NCI-H2196 (cell line): Measurements from ENCODE around the gene SEC14L1.

Experiments
- DNase-seq: peaks from one replicate; lab custom pipeline; 2025; ENCODE audit not compliant: unreplicated experiment; lab: John Stamatoyannopoulos, UW

SEC14L1 gene

DNA sequence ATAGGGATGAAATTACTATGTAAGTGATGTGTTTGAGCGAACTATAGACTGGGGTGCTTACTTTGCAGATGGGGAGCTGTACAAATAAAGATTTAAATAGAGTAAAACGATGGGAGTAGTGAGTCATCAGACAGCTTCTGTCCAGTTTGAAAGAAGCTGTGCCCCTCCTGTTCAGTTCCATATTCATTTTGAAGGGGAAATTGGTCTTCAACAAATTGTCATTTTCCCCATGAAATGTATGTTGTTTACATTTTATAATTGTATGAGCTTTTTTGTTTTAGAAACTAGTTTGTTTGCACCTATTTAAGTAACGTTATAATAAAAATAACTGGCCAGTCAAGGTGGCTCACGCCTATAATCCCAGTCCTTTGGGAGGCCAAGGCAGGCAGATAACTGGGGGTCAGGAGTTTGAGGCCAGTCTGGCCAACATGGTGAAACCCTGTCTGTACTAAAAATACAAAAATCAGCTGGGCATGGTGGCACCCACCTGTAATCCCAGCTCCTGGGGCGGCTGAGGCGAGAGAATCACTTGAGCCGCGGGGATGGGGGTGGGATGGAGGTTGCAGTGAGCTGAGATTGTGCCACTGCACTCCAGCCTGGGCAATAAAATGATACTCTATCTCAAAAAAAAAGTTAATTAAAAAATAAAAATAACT lies 20.2 kb downstream of the SEC14L1 start:
- DNase-seq, result no peak

DNA sequence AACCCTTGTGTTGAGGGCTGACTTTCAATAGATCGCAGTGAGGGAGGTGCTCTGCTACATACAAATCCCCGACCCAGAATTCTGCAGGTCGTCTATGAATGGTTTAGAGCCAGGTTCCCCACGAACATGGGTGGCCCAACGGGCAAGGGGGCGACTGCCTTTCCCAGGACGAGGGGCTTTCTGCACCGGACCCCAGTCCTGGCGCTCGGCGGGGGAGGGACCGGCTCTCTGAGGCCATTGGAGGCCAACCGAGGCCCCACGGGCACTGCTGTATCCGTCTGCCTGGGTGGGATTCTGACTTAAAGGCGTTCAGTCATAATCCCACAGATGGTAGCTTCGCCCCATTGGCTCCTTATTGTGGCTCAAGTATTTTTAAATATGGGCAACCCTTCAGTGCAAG lies 21.2 kb downstream of the SEC14L1 start:
- no peak for DNase-seq

DNA sequence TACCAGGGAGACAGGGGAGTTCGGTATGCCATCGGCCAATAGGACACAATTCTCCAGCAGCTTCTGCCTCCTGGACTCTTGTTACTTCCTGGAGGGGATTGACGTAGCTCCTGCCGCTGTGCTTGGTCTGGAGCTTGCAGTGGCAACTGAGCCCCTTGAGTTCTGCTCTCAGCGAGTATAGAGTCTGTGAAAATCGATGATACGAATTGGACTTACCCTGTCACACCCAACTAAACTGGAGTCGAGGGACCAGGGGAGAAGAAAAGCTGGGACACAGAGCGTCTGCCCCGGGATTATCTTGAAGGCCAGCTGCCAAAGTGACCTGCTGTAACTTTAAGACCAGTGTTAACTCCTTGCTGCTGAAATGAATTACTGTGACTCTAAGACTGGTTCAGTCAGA lies 22.2 kb downstream of the SEC14L1 start:
- no peak for DNase-seq

DNA sequence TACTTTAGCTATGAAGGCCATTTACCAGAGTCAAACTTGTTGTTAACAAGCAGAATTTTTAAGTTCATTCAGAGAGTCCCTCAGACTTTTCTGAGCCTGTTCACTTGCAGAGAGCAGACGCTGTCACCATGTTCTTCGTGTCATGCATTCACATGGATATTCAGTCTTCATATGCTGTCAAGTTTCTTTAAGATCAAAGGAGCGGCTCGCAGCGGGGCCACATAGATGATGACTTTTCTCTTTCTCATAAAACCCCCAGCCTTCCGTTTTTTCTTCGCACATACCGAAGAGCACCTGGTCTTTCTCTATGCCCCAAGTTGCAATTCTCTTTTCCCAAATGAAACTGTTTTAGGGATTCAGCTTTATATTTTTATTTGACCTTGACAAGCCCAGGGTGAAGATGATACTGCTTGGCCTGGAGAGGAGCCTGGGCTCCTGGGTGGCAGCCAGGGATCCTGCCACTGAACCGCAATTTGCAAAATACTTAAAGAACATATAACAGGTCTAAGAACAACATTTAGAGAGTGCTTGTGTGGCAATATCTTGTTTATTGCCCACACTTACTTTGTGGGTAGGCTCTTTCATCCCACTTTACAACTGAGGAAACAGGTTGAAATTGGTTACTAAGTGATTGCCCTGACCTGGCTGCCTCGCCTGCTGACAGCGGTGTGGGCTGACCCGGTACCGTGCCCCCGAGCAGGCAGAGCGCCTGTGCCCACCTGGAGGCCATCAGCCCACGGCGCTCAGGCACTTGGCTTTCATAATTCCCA lies 22.9 kb downstream of the SEC14L1 start:
- no peak for DNase-seq

DNA sequence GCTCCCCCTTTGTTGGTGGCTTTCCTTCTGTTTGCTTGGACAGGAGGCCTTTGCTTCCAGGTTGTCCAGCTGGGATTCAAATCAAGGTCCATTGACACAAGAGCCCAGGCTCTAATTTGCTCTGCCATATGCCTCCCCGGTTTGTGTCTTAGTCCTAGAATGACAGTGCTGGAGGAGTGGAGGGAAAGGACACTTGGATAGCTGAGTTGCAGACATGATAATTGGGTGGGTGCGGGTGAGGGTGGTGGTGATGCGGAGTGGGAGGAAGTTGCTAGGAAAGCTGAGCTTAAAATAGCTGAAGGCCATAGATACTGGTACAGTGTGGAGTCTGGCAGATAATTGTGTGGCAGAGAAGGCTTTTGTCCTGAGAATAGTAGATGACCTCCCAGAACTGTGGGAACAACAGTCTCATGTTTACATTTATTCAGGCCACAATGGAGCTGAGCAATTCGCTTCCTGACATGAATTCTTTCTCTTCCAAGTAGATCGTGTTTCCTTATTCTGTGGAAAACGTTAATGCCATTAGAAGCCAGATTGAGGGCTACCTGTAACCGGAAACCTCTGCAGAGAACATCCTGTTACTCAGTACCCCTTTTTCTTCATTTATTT lies 23.8 kb downstream of the SEC14L1 start:
- DNase-seq, result peak; percentile 45

DNA sequence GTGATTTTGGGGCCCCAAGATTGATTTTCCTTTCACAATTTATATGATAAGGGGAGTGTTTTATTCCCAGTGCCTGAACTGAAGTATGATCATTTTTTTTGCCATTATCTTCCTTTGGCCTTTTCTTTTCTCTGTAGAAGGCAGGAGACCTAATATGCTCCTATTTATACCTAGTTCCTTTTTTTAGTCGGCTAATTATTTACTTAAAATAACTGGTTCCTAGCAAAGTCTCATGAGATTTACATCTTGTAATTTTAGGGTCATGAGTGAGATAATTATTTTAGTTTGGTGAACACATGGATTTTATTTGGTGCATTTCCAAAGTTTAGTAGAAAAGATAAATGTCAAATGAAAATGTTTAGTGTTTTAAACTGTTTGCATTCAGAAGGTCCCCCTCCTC lies 24.8 kb downstream of the SEC14L1 start:
- DNase-seq, result no peak

DNA sequence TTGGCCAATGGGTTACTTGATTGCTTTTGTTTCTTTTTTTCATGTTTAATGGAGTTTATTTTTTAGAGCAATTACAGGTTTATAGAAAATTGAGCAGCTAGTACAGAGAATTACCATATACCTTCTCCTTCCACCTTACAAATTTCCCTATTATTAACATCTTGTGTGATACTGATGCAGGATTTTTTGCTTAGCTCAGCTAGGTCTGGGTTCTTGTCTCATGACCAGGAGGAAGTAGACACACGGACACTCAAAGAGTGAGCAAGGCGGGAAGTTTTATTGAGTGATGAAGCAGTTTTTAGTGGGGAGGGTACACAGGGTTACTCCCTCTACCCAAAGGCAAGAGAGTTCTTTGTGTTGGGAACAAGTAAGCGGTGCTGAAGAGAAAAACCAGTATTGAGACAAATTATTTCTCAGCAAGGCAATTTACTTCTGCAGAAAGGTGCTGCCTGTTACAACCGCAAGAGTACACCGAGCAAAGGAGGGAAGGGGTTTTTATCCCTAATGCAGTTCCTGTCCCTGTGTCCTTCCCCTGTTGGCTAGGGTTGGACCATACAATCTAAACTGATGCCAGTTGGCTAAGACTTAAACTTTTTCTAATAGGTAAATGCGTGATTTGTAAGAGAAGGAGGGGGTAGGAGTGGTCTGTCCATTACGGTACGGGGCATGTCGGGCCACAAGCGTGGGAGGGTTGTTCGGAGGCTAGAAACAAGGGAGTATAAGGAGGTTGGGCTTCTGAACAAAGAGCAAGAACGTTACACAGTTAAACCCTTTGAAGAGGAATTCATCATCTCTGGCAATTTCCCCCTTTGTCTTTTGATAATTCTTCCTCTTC lies 26.9 kb downstream of the SEC14L1 start:
- no peak for DNase-seq

DNA sequence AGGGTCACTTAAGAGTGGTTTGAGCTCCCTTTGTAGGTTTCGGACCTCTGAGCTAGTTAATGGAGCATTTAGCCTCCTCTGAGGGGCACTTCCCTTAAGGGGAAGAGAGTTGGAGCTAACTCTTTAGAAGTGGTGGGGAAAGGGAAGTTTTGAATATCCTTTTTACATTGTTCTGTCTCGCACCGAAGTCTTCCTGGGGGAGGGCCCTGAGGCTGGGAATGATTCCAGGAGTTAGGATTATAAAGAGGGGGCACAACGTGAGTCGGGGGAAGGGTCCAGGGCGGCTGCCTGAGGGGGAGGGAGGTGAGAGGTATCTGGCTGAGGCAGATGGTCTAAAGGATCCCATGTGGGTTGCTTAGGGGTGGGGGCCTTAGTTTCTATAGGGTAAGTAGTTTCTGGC lies 32.3 kb downstream of the SEC14L1 start:
- DNase-seq, result no peak

DNA sequence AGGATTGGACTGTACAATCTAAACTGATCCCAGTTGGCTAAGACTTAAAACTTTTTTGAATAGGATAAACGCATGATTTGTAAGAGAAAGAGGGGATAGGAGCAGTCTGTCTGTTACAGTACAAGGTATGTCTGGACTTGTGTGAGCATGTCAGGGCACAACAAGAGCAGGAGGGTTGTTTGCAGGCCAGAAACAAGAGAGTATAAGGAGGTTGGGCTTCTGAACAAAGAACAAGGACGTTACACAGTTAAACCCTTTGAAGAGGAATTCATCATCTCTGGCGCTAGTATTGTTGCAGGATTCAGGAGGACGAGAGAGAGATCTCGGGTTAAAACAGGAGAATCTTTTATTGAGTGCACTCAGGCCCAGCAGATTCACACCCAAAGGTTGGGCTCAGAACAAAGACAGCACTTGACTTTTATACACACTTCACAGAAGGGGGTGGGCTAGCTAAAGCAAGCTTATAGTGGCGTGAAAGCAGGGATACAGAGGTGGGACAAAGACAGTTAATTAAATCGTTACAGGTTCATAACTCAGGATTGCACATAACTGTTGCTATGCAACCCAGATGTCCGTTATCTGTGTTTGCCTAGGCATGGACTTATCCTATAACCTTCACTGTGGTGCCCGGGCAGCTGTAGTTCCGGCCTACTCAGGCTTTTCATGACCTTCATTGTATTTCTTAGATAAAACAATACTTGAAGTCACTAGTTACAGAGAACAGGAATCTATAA lies 34.3 kb downstream of the SEC14L1 start:
- no peak for DNase-seq

DNA sequence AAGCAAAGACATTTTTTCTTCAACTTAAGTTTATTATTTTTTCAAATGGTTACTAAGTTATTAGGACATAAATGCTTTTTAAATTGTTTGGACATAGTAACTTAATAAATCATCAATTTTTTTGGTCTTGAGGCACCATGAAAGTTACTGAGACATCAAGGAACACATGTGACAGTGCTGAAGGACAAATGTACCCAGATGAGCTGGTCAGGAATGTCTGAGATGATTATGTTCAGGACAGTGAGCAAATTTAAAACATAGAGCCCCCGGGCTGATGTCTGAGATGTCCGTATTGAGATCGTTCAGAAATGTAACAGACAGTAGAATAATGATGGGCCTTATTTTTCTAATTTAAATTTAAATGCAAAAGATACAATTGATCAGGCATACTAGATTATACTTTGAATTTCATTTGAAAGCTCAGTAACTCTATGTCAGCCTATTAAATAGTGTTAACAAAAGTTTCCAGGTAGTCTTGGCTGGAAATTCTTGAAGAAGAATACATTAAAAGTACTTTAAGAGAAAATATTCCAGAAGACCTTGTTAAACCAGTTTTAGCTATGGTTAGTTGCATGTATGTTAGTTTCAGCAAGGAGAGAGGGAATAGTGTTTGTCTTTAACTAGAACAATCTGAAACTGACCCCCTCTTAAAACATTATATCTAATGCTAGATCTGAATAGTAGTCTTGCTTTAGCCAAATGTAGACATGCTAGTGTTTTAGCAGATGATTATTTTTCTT lies 36.4 kb downstream of the SEC14L1 start:
- DNase-seq, result no peak

DNA sequence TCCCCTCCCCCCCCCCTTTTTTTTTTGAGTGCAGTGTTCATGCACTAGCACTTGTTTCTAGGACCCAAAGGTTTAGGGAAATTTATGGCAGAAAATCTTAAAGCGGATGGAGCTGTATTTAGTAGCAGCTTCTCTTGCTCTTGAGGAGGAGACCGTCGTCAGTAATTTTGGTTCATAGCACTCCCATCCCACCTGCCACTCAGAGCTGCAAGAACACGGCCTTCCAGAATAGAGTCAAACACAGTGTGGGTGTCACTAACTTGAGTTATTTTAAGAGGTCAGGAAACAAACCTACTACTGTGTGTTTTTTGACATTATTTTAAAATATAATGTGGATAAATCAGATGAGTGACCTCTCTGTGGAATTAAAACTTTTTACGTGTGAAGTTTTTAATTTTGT lies 37.3 kb downstream of the SEC14L1 start:
- DNase-seq, result no peak

DNA sequence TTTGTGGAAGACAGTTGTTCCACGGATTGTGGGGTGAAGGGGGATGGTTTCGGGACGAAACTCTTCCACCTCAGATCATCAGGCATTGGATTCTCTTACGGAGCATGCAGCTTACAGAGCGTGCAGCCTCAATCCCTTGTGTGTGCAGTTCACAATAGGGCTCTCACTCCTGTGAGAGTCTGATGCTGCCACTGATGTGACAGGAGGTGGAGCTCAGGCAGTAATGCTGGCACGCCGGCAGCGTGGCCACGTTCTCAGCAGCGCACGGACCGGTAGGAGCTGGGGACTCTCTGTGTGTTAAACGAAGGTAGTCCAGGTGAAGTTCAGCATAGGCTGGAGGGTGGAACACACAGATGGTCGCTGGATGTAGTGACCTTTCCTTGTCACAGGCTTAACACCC lies 37.8 kb downstream of the SEC14L1 start:
- DNase-seq, result no peak

DNA sequence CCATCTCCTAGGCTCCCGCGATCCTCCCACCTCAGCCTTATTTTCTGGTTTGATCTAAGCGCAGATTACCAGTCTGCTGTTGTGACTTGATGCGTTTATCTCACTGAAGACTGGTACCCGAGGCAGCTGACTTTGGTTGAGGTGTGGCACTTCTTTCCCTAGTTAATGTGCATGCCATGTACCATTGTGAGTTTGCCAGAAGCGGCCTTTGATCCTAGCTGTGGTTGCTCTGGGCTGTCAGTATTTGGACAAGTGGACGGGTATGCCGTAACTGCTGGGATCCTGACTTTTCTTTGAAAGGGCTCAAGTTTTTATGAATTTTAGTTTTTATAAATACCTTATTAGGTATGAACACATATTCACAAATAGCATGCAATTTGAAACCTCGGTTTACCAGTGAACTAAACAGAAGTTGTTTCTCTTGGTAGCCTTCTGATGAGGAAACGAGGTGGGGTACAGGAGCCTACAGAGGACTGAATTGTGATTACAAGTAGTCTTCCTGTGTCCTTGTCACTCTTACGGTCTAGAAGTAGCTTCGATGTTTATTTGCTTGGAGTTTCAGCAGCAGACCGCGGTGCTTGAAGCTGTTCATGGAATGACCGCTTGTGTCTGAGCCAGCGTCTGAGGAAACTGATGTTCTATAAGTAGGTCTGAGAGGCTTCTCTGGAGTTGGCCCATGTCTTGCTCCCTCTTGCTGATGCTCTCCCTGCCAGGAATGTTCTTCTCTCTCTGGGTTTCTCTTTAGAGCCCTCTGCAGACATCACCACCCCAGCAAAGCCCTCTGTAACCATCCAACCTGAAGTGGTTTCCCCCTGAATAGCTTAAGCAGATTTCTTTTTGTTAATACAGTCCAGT lies 40.0 kb downstream of the SEC14L1 start:
- DNase-seq, result no peak

DNA sequence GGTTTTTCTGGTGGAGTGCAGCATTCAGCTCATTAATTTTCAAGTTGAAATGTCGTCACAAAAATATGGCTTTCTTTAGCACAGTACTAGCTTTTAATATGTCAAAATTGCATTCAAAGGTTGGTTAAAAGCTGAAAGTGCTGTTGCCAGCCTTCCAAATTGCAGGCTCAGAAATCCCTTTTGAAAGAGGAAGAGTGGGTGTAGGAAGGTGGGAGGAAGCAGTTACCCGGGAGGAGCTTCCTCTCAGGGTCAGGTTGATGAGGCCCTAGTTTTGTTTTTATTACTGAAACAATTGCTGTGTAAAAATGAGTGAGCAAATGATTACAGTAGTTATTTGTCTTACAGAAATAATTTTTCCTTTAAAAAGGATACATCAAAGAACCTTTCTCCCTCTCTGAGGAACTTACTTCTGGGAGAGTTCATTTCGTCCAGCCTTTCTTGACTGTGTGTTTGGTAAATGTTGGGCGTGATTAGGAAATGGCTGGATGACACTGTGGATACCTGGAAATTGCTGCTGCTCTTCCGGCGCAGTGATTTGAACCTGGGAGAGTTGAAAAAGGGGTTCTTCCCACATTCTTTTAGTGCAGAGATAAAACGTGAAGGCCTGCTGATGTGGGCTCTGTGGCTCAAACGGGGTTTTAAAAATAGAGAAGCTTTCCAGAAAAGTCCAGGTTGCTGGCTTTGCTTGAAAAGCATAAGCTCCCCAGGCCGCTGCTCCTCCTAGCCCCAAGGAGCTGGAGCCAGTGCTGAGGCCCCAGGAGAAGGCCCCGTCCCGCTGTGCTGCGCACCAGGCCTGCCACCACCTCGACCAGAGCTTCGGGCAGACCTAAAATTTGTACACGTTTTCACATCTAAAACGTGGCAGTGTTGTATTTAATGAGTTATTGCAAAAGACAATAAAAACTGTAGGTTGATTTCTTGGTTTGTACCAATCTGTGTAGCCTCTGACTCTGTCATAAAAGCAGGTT lies 41.7 kb downstream of the SEC14L1 start:
- DNase-seq, result no peak

DNA sequence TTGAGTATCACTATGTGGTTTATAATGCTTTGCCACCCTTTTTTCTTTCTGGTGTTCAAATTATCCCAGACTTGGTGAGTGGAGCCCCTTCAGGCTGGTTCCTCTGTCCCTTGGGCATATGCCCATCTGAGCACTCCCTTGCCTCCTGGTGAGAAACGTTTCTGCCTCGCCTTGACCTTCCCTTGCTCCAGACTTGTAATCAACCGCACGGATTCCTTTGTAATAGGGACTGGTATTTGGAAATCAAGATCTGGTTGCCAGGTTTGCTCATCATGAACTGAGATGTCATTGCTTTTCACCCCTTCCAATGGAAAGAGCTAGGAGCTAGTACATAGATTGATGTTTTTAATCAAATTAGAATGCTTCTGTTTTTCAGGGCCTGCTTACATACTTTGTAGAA lies 43.7 kb downstream of the SEC14L1 start:
- no peak for DNase-seq

DNA sequence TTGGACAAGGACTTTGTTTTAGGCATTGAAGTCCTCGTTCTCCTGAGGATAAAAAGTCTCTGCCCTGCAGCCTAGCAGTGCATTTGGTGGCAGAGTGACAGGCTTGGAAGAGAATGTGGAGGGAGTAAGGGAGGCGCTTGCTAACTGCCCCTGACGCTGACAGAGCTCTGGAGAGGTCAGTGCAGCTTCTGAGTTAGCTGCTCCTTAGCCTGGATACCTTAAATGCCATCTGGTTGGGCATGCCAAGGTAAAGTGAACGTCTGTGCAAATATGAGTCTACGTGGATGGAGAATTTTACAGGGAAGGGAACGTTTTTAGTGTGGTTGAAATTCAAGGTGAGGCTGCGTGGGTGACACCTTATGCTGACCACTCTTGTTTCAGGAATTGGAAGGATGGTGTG lies 44.4 kb downstream of the SEC14L1 start:
- DNase-seq, result no peak

DNA sequence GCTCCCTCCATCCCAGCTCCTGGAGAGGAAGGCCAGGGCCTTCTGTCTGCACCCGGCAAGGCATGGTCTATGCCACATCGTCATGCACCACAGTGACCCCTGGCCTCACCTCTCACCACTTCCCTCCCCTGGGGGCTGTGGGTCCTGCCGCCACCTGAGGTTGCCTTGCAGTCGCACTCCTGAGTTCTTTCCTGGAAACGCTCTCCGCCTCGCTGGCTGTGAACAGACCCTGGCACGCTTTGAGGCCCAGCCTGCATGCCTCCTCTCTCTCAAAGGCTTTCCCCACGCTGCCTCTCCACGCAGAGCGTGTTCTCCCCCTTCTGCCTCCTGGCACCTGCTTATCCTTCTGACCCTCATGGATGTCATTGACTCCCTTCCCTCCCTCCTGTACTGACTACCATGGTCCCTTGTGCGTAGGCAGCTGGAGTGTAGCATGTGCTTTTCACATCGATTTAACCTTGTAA lies 45.4 kb downstream of the SEC14L1 start:
- DNase-seq, result no peak
